Stimulated activated naive B cell treated with anti-CD40 and anti-IgM and Interleukin-4, amounts not matched to agents 10 μg/mL and 1 μg/mL and 100 μg/mL, for 72 hours (primary cell): ENCODE data around the gene PLK1.
"Not testable (repeated sequence)": the region's sequence is repeated elsewhere in the genome, so short reads cannot be mapped to it uniquely, and the experiment has no call there.

Source experiments
- ATAC-seq, 2 donors: fragments of 150-1000 bp; cut with Tn5 transposase; replicated peaks; 2 replicates each; pipeline ENCODE4 v1.10.0; 2021; ENCODE audit warnings: moderate library complexity in 1 of 2
- DNase-seq: peaks from one replicate; pipeline ENCODE4 v3.0.0; 2021
- H3K27ac Mint-ChIP-seq: one replicate; pipeline ENCODE4 v1.8.0; 2022; ENCODE audit warnings: mild to moderate bottlenecking, mixed read lengths
- H3K27me3 Mint-ChIP-seq, 2 donors: one replicate each; pipeline ENCODE4 v1.8.0; 2022; ENCODE audit warnings: mixed read lengths in 2 of 2
- H3K36me3 Mint-ChIP-seq, 2 donors: one replicate each; pipeline ENCODE4 v1.8.0; 2022; ENCODE audit warnings: mixed read lengths in 2 of 2, mild to moderate bottlenecking in 1 of 2
- H3K4me1 Mint-ChIP-seq, 2 donors: one replicate each; pipeline ENCODE4 v1.8.0; 2022; ENCODE audit warnings: mixed read lengths in 2 of 2, mild to moderate bottlenecking in 1 of 2
- H3K4me3 Mint-ChIP-seq, 2 donors: one replicate each; pipeline ENCODE4 v1.8.0; 2022; ENCODE audit warnings: mild to moderate bottlenecking in 2 of 2, mixed read lengths in 2 of 2, moderate library complexity in 1 of 2
- H3K9me3 Mint-ChIP-seq, 2 donors: one replicate each; pipeline ENCODE4 v1.8.0; 2022; ENCODE audit warnings: mixed read lengths in 2 of 2, mild to moderate bottlenecking in 1 of 2

PLK1 gene

GRCh38 chr16:23710008-23710407 lies 31.3 kb downstream of the PLK1 start:
- no peaks in the 10 kb centered on the region for H3K4me1 Mint-ChIP-seq
- peaks cover 57 to 77% of the 10 kb centered on the region in 2 donors for H3K27me3 Mint-ChIP-seq
- no peak overlapping the region for H3K27ac Mint-ChIP-seq
- peaks cover 4 to 7% of the 10 kb centered on the region in 2 donors for H3K36me3 Mint-ChIP-seq
- peaks cover 8 to 11% of the 10 kb centered on the region in 2 donors for H3K9me3 Mint-ChIP-seq
- ATAC-seq (no peak), DNase-seq (no peak)
- no peak overlapping the region for H3K4me3 Mint-ChIP-seq

DNA sequence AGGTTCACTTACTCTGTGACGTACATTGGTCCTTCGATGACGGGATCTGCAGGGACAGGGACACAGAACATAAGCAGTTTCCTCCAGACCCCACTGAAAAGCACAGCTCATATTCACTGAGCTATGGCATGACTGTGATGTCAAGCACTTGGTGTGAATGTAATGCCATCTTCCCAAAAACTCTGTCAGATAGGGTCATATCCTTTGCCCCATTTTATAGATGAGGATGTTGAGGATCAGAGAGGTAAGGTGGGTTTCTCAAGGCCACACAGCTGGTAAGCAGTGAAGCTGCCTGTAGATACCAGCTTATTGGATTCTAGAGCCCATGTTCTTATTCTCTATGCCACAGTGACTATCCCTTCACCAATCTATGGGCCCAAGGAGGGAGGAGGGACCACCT lies 31.8 kb downstream of the PLK1 start:
- no peak for DNase-seq
- Mint-ChIP-seq H3K36me3 (peaks cover 4 to 7% of the 10 kb centered on the region in 2 donors), H3K4me3 (no peak overlapping the region), H3K9me3 (peaks cover 8 to 11% of the 10 kb centered on the region in 2 donors), H3K4me1 (no peaks in the 10 kb centered on the region), H3K27me3 (peaks cover 54 to 75% of the 10 kb centered on the region in 2 donors), H3K27ac (no peak overlapping the region)
- no peak for ATAC-seq

DNA sequence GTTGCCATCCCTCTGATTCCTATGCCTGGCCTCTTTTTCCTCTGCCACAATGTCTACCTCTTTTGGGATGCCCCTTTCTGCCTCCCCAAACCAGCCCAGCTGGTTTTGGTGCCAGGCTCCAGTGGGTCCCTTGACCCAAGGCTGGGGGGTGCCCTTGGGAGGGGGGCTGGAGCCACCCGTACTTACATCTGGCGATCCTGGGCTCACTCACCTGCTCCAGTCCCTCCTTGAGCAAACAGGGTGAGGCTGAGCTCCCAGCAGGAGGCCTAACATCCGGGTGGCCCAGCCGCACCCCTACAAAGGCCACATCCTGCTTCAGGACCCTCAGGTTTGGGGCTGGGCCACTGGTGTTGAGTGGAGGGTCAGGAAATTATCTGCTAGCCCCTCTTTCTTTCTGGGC lies 33.1 kb downstream of the PLK1 start:
- Mint-ChIP-seq H3K4me3 (no peak overlapping the region), H3K27me3 (peaks cover 52 to 68% of the 10 kb centered on the region in 2 donors), H3K9me3 (peaks cover 8 to 11% of the 10 kb centered on the region in 2 donors), H3K4me1 (no peaks in the 10 kb centered on the region), H3K36me3 (peaks cover 4 to 7% of the 10 kb centered on the region in 2 donors), H3K27ac (no peak overlapping the region)
- ATAC-seq, result no peak
- DNase-seq, result no peak

GRCh38 chr16:23712976-23713375 lies 34.3 kb downstream of the PLK1 start, which contains the start of gene ERN2:
ERN2 (minus strand) TSS chr16:23713222; CDS start chr16:23713187, 35 bp downstream.
- no peak within 1 kb of the TSS for H3K27ac Mint-ChIP-seq

DNA sequence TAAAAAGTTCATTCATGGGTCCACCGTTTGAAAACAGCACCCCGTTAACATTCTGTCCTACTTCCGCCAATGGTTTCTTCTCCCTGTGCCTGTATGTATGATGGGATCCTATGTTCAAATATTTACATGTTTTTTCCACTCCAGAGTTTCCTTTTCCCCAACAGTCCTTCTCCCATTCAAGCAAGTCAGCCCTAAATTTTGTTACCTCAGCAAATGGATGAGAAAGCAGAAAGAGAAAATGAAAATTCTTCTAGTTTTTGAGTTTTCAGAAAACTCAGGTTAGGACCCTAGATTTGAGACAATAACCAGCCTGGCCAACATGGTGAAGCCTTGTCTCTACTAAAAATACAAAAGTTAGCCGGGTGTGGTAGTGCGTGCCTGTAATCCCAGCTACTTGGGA lies 37.8 kb downstream of the PLK1 start:
- H3K27ac Mint-ChIP-seq, result no peak overlapping the region
- peaks cover 44 to 64% of the 10 kb centered on the region in 2 donors for H3K27me3 Mint-ChIP-seq
- ATAC-seq, result no peak
- no peaks in the 10 kb centered on the region for H3K4me1 Mint-ChIP-seq
- DNase-seq, result no peak
- H3K9me3 Mint-ChIP-seq, result peaks cover 0 to 1% of the 10 kb centered on the region in 2 donors
- no peak overlapping the region for H3K4me3 Mint-ChIP-seq
- H3K36me3 Mint-ChIP-seq, result no peaks in the 10 kb centered on the region

More at GRCh38 chr16:23712976-23713375, 34.3 kb downstream of the PLK1 start, which contains the start of gene ERN2:
- Mint-ChIP-seq H3K36me3 (peaks cover 4 to 7% of the 10 kb centered on the region in 2 donors), H3K4me1 (no peaks in the 10 kb centered on the region), H3K9me3 (peaks cover 8 to 11% of the 10 kb centered on the region in 2 donors), H3K27me3 (peaks cover 57 to 76% of the 10 kb centered on the region in 2 donors), H3K4me3 (no peak within 1 kb of the TSS)
- ATAC-seq, result no peak
- DNase-seq, result no peak

DNA sequence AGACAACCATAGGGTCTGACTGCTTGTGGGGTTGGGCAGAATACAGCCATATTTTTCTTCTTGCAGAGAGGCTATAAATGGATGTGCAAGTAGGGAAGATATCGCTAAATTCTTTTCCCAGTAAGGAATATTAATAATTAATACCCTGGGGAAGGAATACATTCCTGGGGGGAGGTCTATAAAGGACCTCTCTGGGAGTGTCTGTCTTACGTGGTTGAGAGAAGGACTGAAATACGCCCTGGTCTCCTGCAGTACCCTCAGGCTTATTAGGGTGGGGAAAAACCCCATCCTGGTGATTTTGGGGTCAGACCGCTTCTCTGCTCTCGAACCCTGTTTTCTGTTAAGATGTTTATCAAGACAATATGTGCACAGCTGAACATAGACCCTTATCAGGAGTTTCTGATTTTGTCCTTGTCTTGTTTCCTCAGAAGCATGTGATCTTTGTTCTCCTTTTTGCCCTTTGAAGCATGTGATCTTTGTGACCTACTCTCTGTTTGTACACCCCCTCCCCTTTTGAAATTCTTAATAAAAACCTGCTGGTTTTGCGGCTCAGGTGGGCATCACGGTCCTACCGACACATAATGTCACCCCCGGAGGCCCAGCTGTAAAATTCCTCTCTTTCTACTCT lies 44.0 kb downstream of the PLK1 start:
- DNase-seq, H3K4me1 Mint-ChIP-seq, H3K9me3 Mint-ChIP-seq, H3K36me3 Mint-ChIP-seq, H3K4me3 Mint-ChIP-seq, H3K27ac Mint-ChIP-seq, ATAC-seq: not testable (repeated sequence)
- H3K27me3 Mint-ChIP-seq, result peaks cover 8 to 20% of the 10 kb centered on the region in 2 donors

DNA sequence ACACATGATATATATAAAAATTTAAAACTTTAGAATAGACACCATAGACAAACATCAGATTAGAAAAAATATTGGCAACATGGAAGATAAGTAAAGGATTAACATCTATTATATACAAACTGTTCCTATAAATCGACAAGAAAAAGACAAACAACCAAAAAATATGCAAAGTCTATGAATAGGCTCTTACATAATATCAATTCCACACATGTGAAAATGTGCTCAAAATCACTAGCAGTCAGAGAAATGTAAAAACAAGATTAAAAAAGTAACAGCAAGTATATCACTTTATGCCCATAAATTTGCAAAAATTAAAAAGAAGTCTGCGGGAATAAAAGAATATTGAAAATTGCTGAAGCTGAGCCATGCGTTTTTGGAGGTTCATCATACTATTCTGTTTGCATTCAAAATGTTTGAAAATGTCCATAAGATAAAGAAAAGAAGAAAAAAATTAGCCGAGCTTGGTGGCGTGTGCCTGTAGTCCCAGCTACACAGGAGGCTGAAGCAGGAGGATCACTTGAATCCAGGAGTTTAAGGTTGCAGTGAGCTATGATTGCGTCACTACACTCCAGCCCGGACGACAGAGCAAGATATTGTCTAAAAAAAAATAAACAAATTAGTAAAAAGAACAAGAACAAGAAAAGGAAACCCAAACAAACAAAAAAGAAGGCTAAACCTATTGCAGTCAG lies 45.6 kb downstream of the PLK1 start:
- ATAC-seq (no peak), DNase-seq (no peak)
- Mint-ChIP-seq H3K27ac (no peak overlapping the region), H3K27me3 (peaks cover 4 to 15% of the 10 kb centered on the region in 2 donors), H3K4me1 (peaks cover 4 to 5% of the 10 kb centered on the region in 2 donors), H3K9me3 (peaks cover 6 to 7% of the 10 kb centered on the region in 2 donors), H3K4me3 (no peak overlapping the region), H3K36me3 (peaks cover 0 to 4% of the 10 kb centered on the region in 2 donors)

DNA sequence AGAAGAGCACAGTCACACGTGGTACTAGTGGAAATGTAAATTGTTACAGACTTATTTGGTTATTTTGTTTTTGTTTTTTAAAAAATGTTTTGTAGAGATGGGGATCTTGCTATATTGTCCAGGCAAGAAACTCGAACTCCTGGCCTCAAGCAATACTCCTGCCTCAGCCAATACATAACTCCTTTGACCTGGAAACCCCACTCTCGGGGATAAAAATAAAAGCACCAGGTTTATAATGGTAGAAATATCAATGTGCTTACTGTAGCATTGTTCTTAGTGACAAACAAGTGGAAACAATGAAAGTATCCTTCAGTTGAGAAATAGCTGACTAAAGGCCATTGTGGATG lies 46.1 kb downstream of the PLK1 start:
- Mint-ChIP-seq H3K9me3 (peaks cover 6 to 7% of the 10 kb centered on the region in 2 donors), H3K27ac (no peak overlapping the region), H3K4me1 (peaks cover 4 to 5% of the 10 kb centered on the region in 2 donors), H3K36me3 (peaks cover 0 to 4% of the 10 kb centered on the region in 2 donors), H3K4me3 (no peak overlapping the region), H3K27me3 (peaks cover 6 to 16% of the 10 kb centered on the region in 2 donors)
- ATAC-seq (no peak), DNase-seq (no peak)

- ATAC-seq, result no peak
- Mint-ChIP-seq H3K9me3 (peaks cover 5 to 6% of the 10 kb centered on the region in 2 donors), H3K27me3 (peaks cover 8 to 17% of the 10 kb centered on the region in 2 donors), H3K27ac (no peak overlapping the region), H3K36me3 (peaks cover 0 to 4% of the 10 kb centered on the region in 2 donors), H3K4me1 (peaks cover 4 to 5% of the 10 kb centered on the region in 2 donors), H3K4me3 (no peak overlapping the region)
- no peak for DNase-seq
These were observed 48.0 kb downstream of the PLK1 start for GRCh38 chr16:23726710-23727109.

DNA sequence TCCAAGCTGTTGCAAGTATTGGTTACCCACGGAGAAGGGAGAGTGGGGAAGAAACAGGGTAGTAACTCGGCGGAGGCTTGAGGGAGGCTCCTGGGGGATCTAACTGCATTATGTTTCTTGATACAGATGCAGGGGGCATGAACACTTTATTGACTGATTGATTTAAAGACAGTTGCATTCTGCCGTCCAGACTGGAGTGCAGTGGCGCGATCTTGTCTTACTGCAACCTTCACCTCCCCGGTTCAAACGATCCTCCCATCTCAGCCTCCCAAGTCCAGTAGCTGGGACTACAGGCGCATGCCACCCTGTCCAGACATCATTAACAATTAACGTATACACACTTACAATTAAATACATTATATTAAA lies 49.4 kb downstream of the PLK1 start:
- DNase-seq (no peak), ATAC-seq (peak in 1 of 2 donors; percentile 2)
- Mint-ChIP-seq H3K9me3 (peaks cover 2% of the 10 kb centered on the region in 2 donors), H3K36me3 (peaks cover 0 to 2% of the 10 kb centered on the region in 2 donors), H3K4me1 (peaks cover 4 to 5% of the 10 kb centered on the region in 2 donors), H3K4me3 (no peak overlapping the region), H3K27ac (no peak overlapping the region), H3K27me3 (peaks cover 10 to 25% of the 10 kb centered on the region in 2 donors)

GRCh38 chr16:23729503-23730424 lies 51.1 kb downstream of the PLK1 start:
- Mint-ChIP-seq H3K27ac (peak overlapping the region; percentile 6), H3K9me3 (no peaks in the 10 kb centered on the region), H3K4me1 (peaks cover 4 to 6% of the 10 kb centered on the region in 2 donors), H3K36me3 (no peaks in the 10 kb centered on the region), H3K27me3 (peaks cover 10 to 25% of the 10 kb centered on the region in 2 donors), H3K4me3 (no peak overlapping the region)
- DNase-seq (no peak), ATAC-seq (no peak)

DNA sequence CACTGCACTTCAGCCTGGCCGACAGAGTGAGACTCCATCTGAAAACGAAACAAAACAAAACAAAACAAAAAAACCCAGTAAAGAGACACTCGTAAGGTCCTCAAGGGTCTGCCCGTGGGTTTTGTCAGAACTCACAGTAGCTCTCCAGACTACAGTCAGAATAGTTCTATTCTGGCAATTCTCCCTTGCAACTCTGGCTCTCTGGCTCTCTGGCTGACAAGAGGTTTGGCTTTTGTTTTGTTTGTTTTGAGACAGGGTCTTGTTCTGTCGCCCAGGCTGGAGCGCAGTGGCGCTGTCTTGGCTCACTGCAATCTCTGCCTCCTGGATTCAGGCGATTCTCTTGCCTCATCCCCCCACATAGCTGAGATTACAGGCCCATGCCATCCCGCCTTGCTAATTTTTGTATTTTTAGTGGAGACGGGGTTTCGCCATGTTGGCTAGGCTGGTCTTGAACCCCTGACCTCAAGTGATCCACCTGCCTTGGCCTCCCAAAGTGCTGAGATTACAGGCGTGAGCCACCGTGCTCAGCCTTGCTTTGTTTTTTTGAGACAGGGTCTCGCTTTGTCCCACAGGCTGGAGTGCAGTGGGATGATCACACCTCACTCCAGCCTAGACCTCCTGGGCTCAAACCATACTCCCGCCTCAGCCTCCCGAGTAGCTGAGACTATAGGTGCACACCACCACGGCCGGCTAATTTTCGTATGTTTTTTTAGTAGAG lies 55.6 kb downstream of the PLK1 start:
- DNase-seq (no peak), ATAC-seq (no peak)
- peaks cover 15 to 19% of the 10 kb centered on the region in 2 donors for H3K27me3 Mint-ChIP-seq
- no peaks in the 10 kb centered on the region for H3K9me3 Mint-ChIP-seq
- H3K4me1 Mint-ChIP-seq, result peaks cover 6 to 7% of the 10 kb centered on the region in 2 donors
- no peaks in the 10 kb centered on the region for H3K36me3 Mint-ChIP-seq
- H3K27ac Mint-ChIP-seq, result no peak overlapping the region
- H3K4me3 Mint-ChIP-seq, result no peak overlapping the region

- H3K27me3 Mint-ChIP-seq, result peaks cover 13% of the 10 kb centered on the region in 2 donors
- ATAC-seq, H3K9me3 Mint-ChIP-seq, H3K4me3 Mint-ChIP-seq, H3K36me3 Mint-ChIP-seq, DNase-seq, H3K4me1 Mint-ChIP-seq: not testable (repeated sequence)
- H3K27ac Mint-ChIP-seq, result peak overlapping the region; percentile 57
These were observed 58.8 kb downstream of the PLK1 start for GRCh38 chr16:23737423-23738028.
